GM19193 (cell line): ENCODE data around the gene RABL2B.

Experiments used
- POLR2A ChIP-seq: IDR thresholded peaks from 4 replicates; pipeline ENCODE4 v1.6.1; 2011; ENCODE audit not compliant: insufficient read depth, insufficient read length; ENCODE audit errors: extremely low read depth

RABL2B gene

DNA sequence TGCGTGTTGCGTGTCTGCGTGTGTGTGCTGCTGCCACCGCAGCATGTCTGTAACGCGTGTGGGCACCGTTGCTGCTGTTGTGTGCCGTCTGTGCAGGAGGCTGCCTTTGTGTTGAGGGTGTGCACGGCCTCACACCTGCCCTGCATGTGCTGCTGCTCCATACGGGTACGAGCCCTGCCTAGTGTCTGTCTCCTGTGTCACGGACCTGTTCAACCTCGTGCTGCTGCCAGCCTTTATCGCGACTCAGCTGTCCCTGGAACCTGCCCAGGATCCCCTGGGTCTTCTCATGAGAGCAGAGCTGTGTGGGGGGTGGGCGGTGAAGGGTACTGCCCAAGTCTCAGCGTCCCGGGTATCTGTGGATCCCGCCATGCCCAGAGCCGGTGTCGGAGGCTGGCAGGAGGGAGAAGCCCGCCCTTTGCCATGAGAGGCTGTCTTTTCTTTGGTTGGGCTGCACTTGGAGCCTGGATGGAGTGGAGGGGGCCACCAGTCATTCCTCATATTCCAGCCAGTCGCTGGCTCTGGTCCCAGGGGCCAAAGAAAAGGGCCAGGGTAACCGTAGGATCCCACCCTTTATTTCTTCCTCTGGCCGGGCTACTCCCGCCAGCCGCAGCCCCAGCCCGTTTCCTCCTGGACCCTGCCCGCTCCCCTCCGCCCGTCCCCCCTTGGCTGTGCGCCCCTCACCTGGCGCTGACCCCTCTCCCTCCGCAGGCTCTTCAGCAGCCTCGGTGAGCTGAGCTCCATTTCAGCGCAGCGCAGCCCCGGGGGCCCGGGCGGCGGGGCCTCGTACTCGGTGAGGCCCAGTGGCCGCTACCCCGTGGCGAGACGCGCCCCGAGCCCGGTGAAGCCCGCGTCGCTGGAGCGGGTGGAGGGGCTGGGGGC, 53.2 kb downstream of the RABL2B start:
- no peak for TF ChIP-seq POLR2A

GRCh38 chr22:50729391-50730012, 53.9 kb downstream of the RABL2B start:
- no peak for TF ChIP-seq POLR2A

- no peak for TF ChIP-seq POLR2A
Measured at GRCh38 chr22:50728523-50728931, 54.9 kb downstream of the RABL2B start.

DNA sequence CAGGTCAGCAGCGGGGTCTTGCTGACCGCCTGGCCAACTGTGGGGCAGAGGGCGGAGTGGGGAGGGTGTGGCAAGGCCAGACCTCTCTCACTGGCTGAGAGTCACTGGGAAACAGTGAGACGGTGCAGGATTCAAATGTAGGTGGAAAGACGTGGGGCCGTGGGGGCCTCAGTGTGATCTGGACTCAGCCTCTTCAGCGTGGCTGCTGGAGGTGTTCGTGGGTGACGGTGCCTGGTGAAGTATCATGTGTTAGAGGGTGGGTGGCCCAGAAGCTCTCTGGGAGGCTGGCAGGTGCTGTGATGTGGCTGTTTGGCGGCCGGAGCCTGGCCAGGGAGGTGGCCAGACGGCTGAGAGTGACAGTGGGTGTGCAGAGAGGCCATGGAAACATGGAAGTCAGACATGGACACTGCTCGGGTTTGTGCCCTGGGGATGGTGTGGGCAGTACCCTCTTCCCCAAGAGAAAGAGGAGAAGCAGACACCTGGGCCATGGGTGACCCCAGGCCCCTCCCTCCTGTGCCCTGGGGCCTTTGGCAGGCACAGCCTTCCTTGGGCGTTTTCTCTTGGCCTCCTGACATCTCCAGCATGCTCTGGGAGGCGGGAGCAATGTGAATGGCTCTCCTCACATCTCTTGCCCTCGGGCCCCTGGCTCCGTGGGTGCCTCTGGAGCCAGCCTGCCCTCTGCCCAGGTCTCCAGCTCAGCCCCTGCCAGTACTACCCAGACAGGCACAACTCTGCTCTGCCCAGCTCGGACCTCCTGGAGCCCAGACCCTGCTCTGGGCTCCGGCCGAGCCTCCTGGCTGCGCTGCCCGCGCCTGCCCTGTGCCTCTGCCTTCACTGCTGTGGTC, 55.5 kb downstream of the RABL2B start:
- TF ChIP-seq POLR2A: no peak

DNA sequence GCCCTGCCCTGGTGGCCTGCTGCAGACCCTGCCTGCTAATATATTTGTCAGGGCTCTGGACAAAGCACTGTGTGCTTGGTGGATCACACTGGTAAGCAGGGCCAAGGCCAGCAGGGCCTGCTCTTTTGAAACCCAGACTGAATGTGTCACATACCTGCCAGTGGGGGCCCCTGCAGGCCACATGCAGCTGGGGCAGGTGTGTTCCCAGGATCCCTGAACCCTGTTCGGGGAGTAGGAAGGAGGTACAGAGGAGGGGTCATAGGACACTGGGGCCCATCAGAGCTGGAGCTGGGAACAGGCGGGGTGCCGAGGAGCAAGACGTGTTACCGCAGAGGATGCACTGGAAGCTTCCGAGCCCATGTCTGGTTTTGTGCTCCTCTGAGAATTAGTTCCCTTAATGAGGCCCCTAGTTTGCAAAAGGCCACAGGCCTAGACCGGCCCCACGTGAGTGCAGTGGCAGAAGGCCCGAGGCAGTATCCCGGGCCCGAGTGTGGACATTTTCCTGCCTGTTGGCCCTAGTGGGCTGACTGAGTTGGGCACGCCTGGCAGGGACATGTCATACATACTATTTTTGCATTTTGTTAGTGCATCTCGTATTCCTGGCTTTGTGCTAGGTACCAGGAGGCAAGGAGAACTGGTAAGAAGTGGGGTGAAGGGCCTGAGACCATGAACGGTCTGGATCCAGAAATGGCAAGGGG, 56.6 kb downstream of the RABL2B start:
- TF ChIP-seq POLR2A: no peak

DNA sequence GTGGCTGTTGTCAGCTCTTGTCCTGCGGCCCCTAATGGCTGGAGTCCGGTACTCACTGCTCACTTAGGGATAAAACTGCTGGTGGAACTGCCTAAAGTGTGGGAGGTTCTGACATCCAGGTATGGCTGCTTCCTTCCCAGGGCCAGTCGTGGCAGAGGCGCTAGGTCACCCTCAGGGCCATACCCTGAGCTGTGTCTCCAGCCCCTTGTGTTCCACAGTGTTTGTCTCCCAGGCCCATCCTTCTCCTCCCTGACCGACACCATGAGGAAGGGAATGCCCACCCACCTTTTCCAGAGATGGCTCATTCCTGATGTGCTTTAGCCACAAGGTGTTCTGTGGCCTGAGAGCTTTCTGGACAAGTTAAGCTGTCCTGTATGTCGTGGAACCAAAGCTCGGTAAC, 57.8 kb downstream of the RABL2B start:
- no peak for TF ChIP-seq POLR2A

DNA sequence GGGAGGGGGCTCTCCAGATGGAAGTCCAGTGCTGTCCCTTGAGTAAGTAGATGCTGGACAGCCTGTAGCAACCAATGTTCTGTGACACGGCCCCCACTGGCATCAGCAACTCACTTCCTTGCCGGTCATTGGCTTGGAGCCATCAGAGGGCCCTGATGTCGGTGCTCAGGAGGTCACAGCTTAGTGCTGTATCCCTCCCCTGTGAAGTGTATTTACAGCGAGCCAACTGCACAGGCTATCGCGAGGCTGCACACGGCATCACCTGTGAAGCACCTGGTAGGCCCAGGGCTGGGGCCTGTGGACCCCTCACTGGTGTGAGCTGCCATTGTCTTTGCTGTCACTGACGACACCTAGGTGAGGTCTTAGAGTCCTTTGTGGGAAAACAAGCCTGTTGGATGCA, 58.8 kb downstream of the RABL2B start:
- TF ChIP-seq POLR2A: no peak

DNA sequence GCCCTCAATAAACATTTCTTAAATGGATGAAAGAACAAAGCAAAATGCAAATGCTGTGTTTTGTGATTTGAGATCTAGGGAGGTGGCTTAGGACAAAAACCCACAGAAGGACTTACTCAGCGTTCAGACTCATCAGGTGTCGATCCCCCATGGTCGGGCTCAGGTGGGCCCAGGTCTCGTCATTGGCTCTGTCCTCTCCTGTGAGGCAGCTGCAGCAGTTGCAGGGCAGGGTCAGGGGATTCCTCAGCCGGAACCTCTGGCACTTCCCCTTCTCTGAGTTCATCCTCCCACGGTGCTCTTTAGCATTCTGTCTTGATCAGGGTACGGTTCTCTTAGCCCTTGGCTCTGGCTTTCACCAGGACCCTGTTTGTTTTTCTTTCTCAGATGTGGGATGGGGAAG, 59.4 kb downstream of the RABL2B start:
- TF ChIP-seq POLR2A: no peak

GRCh38 chr22:50722716-50723428, 60.6 kb downstream of the RABL2B start:
- TF ChIP-seq POLR2A: no peak

GRCh38 chr22:50722048-50722701, 61.3 kb downstream of the RABL2B start:
- no peak for TF ChIP-seq POLR2A

DNA sequence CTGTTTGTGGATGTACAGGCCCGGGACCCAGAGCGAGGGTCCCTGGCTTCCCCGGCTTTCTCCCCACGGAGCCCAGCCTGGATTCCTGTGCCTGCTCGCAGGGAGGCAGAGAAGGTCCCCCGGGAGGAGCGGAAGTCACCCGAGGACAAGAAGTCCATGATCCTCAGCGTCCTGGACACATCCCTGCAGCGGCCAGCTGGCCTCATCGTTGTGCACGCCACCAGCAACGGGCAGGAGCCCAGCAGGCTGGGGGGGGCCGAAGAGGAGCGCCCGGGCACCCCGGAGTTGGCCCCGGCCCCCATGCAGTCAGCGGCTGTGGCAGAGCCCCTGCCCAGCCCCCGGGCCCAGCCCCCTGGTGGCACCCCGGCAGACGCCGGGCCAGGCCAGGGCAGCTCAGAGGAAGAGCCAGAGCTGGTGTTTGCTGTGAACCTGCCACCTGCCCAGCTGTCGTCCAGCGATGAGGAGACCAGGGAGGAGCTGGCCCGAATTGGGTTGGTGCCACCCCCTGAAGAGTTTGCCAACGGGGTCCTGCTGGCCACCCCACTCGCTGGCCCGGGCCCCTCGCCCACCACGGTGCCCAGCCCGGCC, 62.1 kb downstream of the RABL2B start:
- no peak for TF ChIP-seq POLR2A

GRCh38 chr22:50720301-50721256, 62.9 kb downstream of the RABL2B start:
- TF ChIP-seq POLR2A: no peak
